Adrenal gland (tissue), 12 donors: Measurements from ENCODE around the gene SPINT2. TPM values are rescaled to one million over a fixed set of nuclear protein-coding genes. Genes with fewer than 3 reads are reported as not detected.
"Not testable (repeated sequence)": the region's sequence is repeated elsewhere in the genome, so short reads cannot be mapped to it uniquely, and the experiment has no call there.

Experiments used
- DNase-seq, 7 donors: peaks; one replicate each; pipeline ENCODE4 v3.0.0-alpha.2; 2019 to 2020
- H3K27ac ChIP-seq, 5 donors: fragments of 200-600 bp; sonication (generic) in 4 of 5; 1 replicate in 3 of 5; 2 replicates in 2 of 5; pipeline versions ENCODE4 v1.5.1 to v1.8.0; 2016 to 2020; ENCODE audit warnings: mild to moderate bottlenecking in 1 of 5
- H3K27me3 ChIP-seq: fragments of 200-600 bp; 2 replicates; pipeline ENCODE4 v1.8.0; 2021
- H3K36me3 ChIP-seq, 2 donors: fragments of 200-600 bp; replicated peaks in 1 of 2; 1 replicate in 1 of 2; 2 replicates in 1 of 2; pipeline versions ENCODE4 v1.5.1 to v1.8.0; 2018 to 2022
- H3K4me1 ChIP-seq, 2 donors: fragments of 200-600 bp; replicated peaks in 1 of 2; 1 replicate in 1 of 2; 2 replicates in 1 of 2; pipeline versions ENCODE4 v1.5.1 to v1.8.0; 2018 to 2021
- H3K4me3 ChIP-seq, 4 donors: fragments of 200-600 bp; sonication (generic) in 3 of 4; one replicate each; pipeline ENCODE4 v1.5.1; 2016 to 2018
- H3K9me3 ChIP-seq, 3 donors: fragments of 200-600 bp; sonication (generic) in 1 of 3; replicated peaks in 1 of 3; 1 replicate in 2 of 3; 2 replicates in 1 of 3; pipeline versions ENCODE4 v1.5.1 to v1.8.0; 2016 to 2021
- POLR2A ChIP-seq, 2 donors: fragments of 450-650 bp; IDR thresholded peaks; one replicate each; pipeline ENCODE4 v1.6.1; 2017; ENCODE audit warnings: antibody characterized with exemption in 2 of 2, mild to moderate bottlenecking in 2 of 2, moderate library complexity in 1 of 2
- WGBS, 4 donors: extraction: QIAGEN DNeasy Blood & Tissue Kit in 2 of 4; methylation state at CpG; one replicate each; pipeline versions ENCODE4 v1.1.5 to v1.1.7; 2013 to 2017; 5-methylcytosine and 5-hydroxymethylcytosine counted together
- intact Hi-C, 2 donors: fragments of 100-400 bp; cut with DNase I; formaldehyde crosslinking; loops; one replicate each; pipeline versions ENCODE4 v1.14.1 to v1.15.0; 2022 to 2023
- polyA plus RNA-seq, 3 donors: library from polyadenylated mRNA; stranded (reverse); fragments of 200-250 nt in 2 of 3; fragments of 350-450 nt in 1 of 3; fragmentation: Illumina TruSeq in 1 of 3; extraction: RNeasy Lipid Tissue Mini Kit (QIAGEN cat#74804) in 1 of 3; gene quantifications; one replicate each; pipeline ENCODE4 v1.2.3, GENCODE V29; 2013 to 2014
- total RNA-seq, 9 donors: library from RNA; depleted of rRNA in 4 of 9; stranded (reverse); fragments of >200 nt in 4 of 9; fragments of 120-200 nt in 1 of 9; fragmentation: NEBNext Ultra II Directional in 1 of 9; extraction: Animal tissue kit (Norgen Biotek cat#: 25700) in 1 of 9; gene quantifications; one replicate each; pipeline versions ENCODE4 v1.1.0 to v1.2.4, GENCODE V29; 2013 to 2023
- TF ChIP-seq, protein P1 (sequence below), 6 experiments: fragments of 450-650 bp in 4 of 6; fragments of 200-600 bp in 2 of 6; sonication (generic) in 1 of 6; IDR thresholded peaks; 1 replicate in 5 of 6; 2 replicates in 1 of 6; pipeline versions ENCODE4 v1.5.1 to v1.8.0; 2016 to 2021; ENCODE audit warnings: antibody characterized with exemption in 6 of 6, mild to moderate bottlenecking in 2 of 6, moderate library complexity in 1 of 6
- donor health status: healthy with polysubstance abuse.
- donor health status: Bipolar disorder and iron deficiency.
- donor health status: DM: yes; HTN: yes; CAD: no.
- donor health status: DM: no; HTN: no; CAD: no.
- donor health status: DM: no; HTN: no; CAD: no.
- donor health status: DM: yes; HTN: yes; CAD: no.

SPINT2 gene
- total and polyA plus RNA-seq, 12 donors = 33.4 to 233 (median 68.8) TPM

DNA sequence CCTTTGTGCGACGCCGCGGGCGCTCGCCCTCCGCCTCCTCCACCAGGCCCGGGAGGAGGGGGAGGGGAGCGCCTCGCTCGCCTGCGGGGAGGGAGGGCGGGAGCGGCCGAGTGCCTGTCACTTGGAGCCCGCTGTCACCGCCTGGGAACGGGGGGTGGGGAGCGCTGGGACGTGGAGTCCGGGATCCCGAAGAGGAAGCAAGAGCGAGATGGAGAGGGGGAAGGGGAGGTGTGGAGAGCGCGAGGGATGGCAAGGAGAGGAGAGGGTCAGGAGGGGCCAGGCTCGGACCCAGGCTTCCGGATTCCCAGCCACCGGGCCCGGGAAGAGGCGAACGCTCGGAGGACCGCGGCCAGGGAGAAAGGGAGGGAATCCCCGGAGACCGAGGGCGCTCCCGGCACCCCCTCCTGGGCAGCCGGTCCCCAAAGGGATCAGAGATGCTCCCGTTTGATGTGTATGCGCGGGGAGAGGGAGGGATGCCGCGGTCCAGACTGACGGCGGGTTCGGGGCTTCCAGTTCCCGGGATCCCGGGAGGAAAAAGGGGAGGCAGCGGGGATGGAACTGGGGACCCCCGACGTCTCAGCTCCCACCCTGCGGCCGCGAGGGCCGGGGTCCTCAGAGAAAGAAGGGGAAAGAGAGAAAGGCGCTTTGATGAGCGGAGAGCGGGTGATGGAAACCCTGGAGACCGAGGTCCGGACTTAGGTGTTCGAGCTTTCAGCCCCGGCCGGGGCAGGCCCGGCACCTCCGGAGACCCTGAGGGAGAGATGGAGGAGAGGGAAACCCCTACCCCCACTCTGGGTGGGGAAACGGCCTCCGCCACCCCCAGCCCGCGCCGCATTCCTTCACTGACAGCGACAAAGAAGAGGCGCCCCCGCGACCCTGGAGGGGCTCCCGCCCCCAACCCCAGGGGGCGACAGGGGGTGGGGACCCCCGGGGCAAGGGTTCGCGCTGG is 35.6 kb upstream of the SPINT2 start:
- no peaks in the 10 kb centered on the region for H3K9me3 ChIP-seq
- no peak for TF ChIP-seq POLR2A (IDR thresholded peaks at IDR 0.05)
- TF ChIP-seq, protein P1, sequence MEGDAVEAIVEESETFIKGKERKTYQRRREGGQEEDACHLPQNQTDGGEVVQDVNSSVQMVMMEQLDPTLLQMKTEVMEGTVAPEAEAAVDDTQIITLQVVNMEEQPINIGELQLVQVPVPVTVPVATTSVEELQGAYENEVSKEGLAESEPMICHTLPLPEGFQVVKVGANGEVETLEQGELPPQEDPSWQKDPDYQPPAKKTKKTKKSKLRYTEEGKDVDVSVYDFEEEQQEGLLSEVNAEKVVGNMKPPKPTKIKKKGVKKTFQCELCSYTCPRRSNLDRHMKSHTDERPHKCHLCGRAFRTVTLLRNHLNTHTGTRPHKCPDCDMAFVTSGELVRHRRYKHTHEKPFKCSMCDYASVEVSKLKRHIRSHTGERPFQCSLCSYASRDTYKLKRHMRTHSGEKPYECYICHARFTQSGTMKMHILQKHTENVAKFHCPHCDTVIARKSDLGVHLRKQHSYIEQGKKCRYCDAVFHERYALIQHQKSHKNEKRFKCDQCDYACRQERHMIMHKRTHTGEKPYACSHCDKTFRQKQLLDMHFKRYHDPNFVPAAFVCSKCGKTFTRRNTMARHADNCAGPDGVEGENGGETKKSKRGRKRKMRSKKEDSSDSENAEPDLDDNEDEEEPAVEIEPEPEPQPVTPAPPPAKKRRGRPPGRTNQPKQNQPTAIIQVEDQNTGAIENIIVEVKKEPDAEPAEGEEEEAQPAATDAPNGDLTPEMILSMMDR (IDR thresholded peaks at IDR 0.05) = no peak
- no peaks in the 10 kb centered on the region for H3K36me3 ChIP-seq
- no peak for DNase-seq
- peaks cover 50% of the 10 kb centered on the region for H3K27me3 ChIP-seq
- H3K4me3 ChIP-seq = no peak overlapping the region
- H3K4me1 ChIP-seq = peaks cover 13 to 14% of the 10 kb centered on the region in 2 donors
- no peak overlapping the region for H3K27ac ChIP-seq
- intact Hi-C loops = loop anchor here (5.0 to 10.0 kb wide), 2 partner anchors 324 to 331 kb away; partner anchors contain the start of genes SIPA1L3 (in 1 of the 2) and WDR87 (in 1 of the 2)
- 0 to 1% (median 1%) methylated on average over 37 to 78 of the region's 80 CpGs for WGBS, 4 donors

GRCh38 chr19:38229585-38230073 is 34.7 kb upstream of the SPINT2 start:
- H3K36me3 ChIP-seq = no peaks in the 10 kb centered on the region
- H3K4me1 ChIP-seq = peaks cover 8 to 9% of the 10 kb centered on the region in 2 donors
- 0 to 1% (median 1%) methylated on average over 5 to 54 of the region's 54 CpGs; no CpG with 5 or more reads in 1 of the 4 donors for WGBS, 4 donors
- peak; percentile 40 to 73 (median 49) for DNase-seq
- TF ChIP-seq POLR2A (IDR thresholded peaks at IDR 0.05) = no peak
- TF ChIP-seq, protein P1 (IDR thresholded peaks at IDR 0.05) = no peak
- H3K9me3 ChIP-seq = no peaks in the 10 kb centered on the region
- peaks cover 42% of the 10 kb centered on the region for H3K27me3 ChIP-seq
- H3K4me3 ChIP-seq = no peak overlapping the region
- intact Hi-C loops = loop anchor here (5.0 to 10.0 kb wide), 2 partner anchors 325 to 332 kb away; partner anchors contain the start of genes SIPA1L3 (in 1 of the 2) and WDR87 (in 1 of the 2)
- no peak overlapping the region for H3K27ac ChIP-seq

- H3K36me3 ChIP-seq, H3K4me1 ChIP-seq, H3K4me3 ChIP-seq, H3K27ac ChIP-seq, intact Hi-C loops, DNase-seq, H3K9me3 ChIP-seq: not testable (repeated sequence)
- 56 to 93% (median 72%) methylated on average over 1 to 3 of the region's 3 CpGs for WGBS, 4 donors
- H3K27me3 ChIP-seq = peaks cover 34% of the 10 kb centered on the region
These were observed 33.8 kb upstream of the SPINT2 start for GRCh38 chr19:38230506-38231133.

GRCh38 chr19:38231918-38232317 is 32.5 kb upstream of the SPINT2 start:
- H3K4me3 ChIP-seq = no peak overlapping the region
- WGBS, 4 donors = 76 to 92% (median 82%) methylated on average over 7 of the region's 7 CpGs

More at GRCh38 chr19:38231918-38232317, 32.5 kb upstream of the SPINT2 start:
- intact Hi-C loops = loop anchor here in 1 of 2 donors (2.0 kb wide), 1 partner anchor 103 kb away; the partner anchor contains the start of gene CATSPERG
- no peak for DNase-seq
- Histone ChIP-seq H3K36me3 (no peaks in the 10 kb centered on the region), H3K27ac (no peak overlapping the region), H3K9me3 (no peaks in the 10 kb centered on the region), H3K27me3 (peaks cover 30% of the 10 kb centered on the region), H3K4me1 (peaks cover 8 to 9% of the 10 kb centered on the region in 2 donors)
- TF ChIP-seq, protein P1 (IDR thresholded peaks at IDR 0.05) = no peak
- TF ChIP-seq POLR2A (IDR thresholded peaks at IDR 0.05) = no peak
